A549 (cell line): ENCODE results near the gene STARD13. TPM values are rescaled to one million over a fixed set of nuclear protein-coding genes. Genes with fewer than 3 reads are reported as not detected.

Experiments
- ATAC-seq, 2 experiments: fragments of 200-7000 bp in 1 of 2; fragments of >200 bp in 1 of 2; cut with Nextera tagmentation in 1 of 2; cut with Tn5 transposase in 1 of 2; 3 replicates each; pipeline versions ENCODE4 v1.8.0 to v1.9.1; 2018 to 2020; ENCODE audit warnings: mild to moderate bottlenecking in 1 of 2, moderate library complexity in 1 of 2
- CTCF ChIA-PET: fragments of 300-600 bp; sonication (Branson Sonifier 250); formaldehyde crosslinking; extraction: SDS; loops from one replicate; lab custom pipeline; 2021; ENCODE audit warnings: antibody characterized with exemption, inconsistent platforms; lab: Yijun Ruan, JAX
- POLR2A ChIA-PET: fragments of 350-600 bp; formaldehyde crosslinking; extraction: SDS; loops from one replicate; lab custom pipeline; 2021; ENCODE audit warnings: antibody characterized with exemption, inconsistent platforms; lab: Yijun Ruan, JAX
- DNase-seq, 2 experiments: peaks; one replicate each; pipeline versions ENCODE4 v3.0.0 to v3.0.0-alpha.2; 2011 to 2016; ENCODE audit warnings: low read depth in 1 of 2, low spot score in 1 of 2
- FAIRE-seq: peaks from 2 replicates; lab custom pipeline; 2011; peaks lifted over from hg19 to GRCh38; lab: Jason Lieb, UNC
- H3K27ac ChIP-seq, 2 experiments: fragments of >200 bp; sonication (Bioruptor Twin); formaldehyde crosslinking; 3 replicates each; pipeline ENCODE4 v1.5.1; 2016 to 2017
- H3K4me1 ChIP-seq: fragments of >200 bp; sonication (Bioruptor Twin); formaldehyde crosslinking; 3 replicates; pipeline ENCODE4 v1.6.1; 2016
- H3K4me2 ChIP-seq: fragments of >200 bp; sonication (Bioruptor Twin); formaldehyde crosslinking; 3 replicates; pipeline ENCODE4 v1.6.1; 2016
- H3K4me3 ChIP-seq: fragments of >200 bp; sonication (Bioruptor Twin); formaldehyde crosslinking; 3 replicates; pipeline ENCODE4 v1.5.1; 2016
- H3K9me3 ChIP-seq: fragments of >200 bp; sonication (Bioruptor Twin); formaldehyde crosslinking; 3 replicates; pipeline ENCODE4 v1.6.1; 2016
- CBX8 ChIP-seq: fragments of 200-600 bp; sonication (generic); IDR thresholded peaks from 2 replicates; pipeline ENCODE4 v1.6.1; 2016
- CHD4 ChIP-seq: fragments of 200-600 bp; sonication (generic); IDR thresholded peaks from 2 replicates; pipeline ENCODE4 v1.6.1; 2016; ENCODE audit warnings: antibody characterized with exemption, mild to moderate bottlenecking, borderline replicate concordance
- FOSB ChIP-seq: fragments of 250-450 bp; sonication (Bioruptor Pico); IDR thresholded peaks from 2 replicates; pipeline ENCODE4 v1.5.0; 2020; ENCODE audit warnings: mild to moderate bottlenecking, moderate library complexity
- GATA3 ChIP-seq: IDR thresholded peaks from 2 replicates; pipeline ENCODE4 v1.6.1; 2012; ENCODE audit warnings: borderline replicate concordance
- HDAC2 ChIP-seq: fragments of 200-600 bp; sonication (generic); IDR thresholded peaks from 2 replicates; pipeline ENCODE4 v1.6.1; 2016
- HEYL ChIP-seq: fragments of 250-450 bp; sonication (Bioruptor Pico); IDR thresholded peaks from 2 replicates; pipeline ENCODE4 v1.8.0; 2021; ENCODE audit warnings: mild to moderate bottlenecking, moderate library complexity
- HOXB13 ChIP-seq: fragments of 250-450 bp; sonication (Bioruptor Pico); IDR thresholded peaks from 2 replicates; pipeline ENCODE4 v1.5.0; 2020; ENCODE audit warnings: low read depth, mild to moderate bottlenecking, moderate library complexity
- JUNB ChIP-seq: fragments of >200 bp; sonication (Bioruptor Twin); formaldehyde crosslinking; IDR thresholded peaks from 2 replicates; pipeline ENCODE4 v1.6.1; 2016
- KDM1A ChIP-seq: fragments of 200-600 bp; sonication (generic); IDR thresholded peaks from 2 replicates; pipeline ENCODE4 v1.6.1; 2016; ENCODE audit warnings: low read depth, mild to moderate bottlenecking
- MAFK ChIP-seq: fragments of 450-650 bp; IDR thresholded peaks from 2 replicates; pipeline ENCODE4 v1.6.1; 2014; ENCODE audit not compliant: partially characterized antibody
- MAZ ChIP-seq: fragments of 150-350 bp; IDR thresholded peaks from 2 replicates; pipeline ENCODE4 v1.6.1; 2014; ENCODE audit warnings: antibody characterized with exemption, low read depth, low read length, borderline replicate concordance
- NR3C1 ChIP-seq: fragments of >200 bp; sonication (Bioruptor Twin); formaldehyde crosslinking; IDR thresholded peaks from 3 replicates; pipeline ENCODE4 v1.6.1; 2017
- PHF8 ChIP-seq: fragments of 200-600 bp; sonication (generic); IDR thresholded peaks from 2 replicates; pipeline ENCODE4 v1.6.1; 2016; ENCODE audit warnings: low read depth, mild to moderate bottlenecking, antibody characterized with exemption, moderate library complexity, borderline replicate concordance
- POLR2AphosphoS2 ChIP-seq: conservative IDR thresholded peaks from 2 replicates; pipeline ENCODE4 v1.6.1; 2012; ENCODE audit warnings: low read length, improper control_type of control experiment, inconsistent platforms
- RAD21 ChIP-seq, 2 experiments: fragments of >200 bp in 1 of 2; sonication (Bioruptor Twin) in 1 of 2; formaldehyde crosslinking in 1 of 2; IDR thresholded peaks in 1 of 2; conservative IDR thresholded peaks in 1 of 2; 2 replicates in 1 of 2; 3 replicates in 1 of 2; pipeline ENCODE4 v1.6.1; 2012 to 2018; ENCODE audit warnings: inconsistent platforms in 1 of 2
- RCOR1 ChIP-seq: fragments of 150-350 bp; IDR thresholded peaks from 2 replicates; pipeline ENCODE4 v1.6.1; 2014; ENCODE audit warnings: antibody characterized with exemption, low read length, low read depth
- SREBF2 ChIP-seq: fragments of 450-650 bp; IDR thresholded peaks from 2 replicates; pipeline ENCODE4 v1.6.1; 2014; ENCODE audit warnings: mild to moderate bottlenecking, moderate library complexity
- ZNF302 ChIP-seq: fragments of 250-450 bp; sonication (Bioruptor Pico); IDR thresholded peaks from 2 replicates; pipeline ENCODE4 v1.9.0; 2021; ENCODE audit warnings: inconsistent platforms, mild to moderate bottlenecking, moderate library complexity
- ZSCAN20 ChIP-seq: fragments of 250-450 bp; sonication (Bioruptor Pico); IDR thresholded peaks from 2 replicates; pipeline ENCODE4 v1.8.0; 2022; ENCODE audit warnings: mild to moderate bottlenecking, moderate library complexity
- WGBS: methylation state at CpG from one replicate; pipeline ENCODE4 v1.1.6; 2017; ENCODE audit errors: missing lambda C conversion rate; 5-methylcytosine and 5-hydroxymethylcytosine counted together
- polyA plus RNA-seq, 4 experiments: library from polyadenylated mRNA; depleted of rRNA in 3 of 4; stranded (reverse); fragments of >200 nt; fragmentation: RNase III in 1 of 4; extraction: RNeasy Plus Mini Kit Qiagen cat#74134 plus additional on column Dnase treatment in 1 of 4; gene quantifications; 2 replicates in 3 of 4; 3 replicates in 1 of 4; pipeline ENCODE4 v1.2.3, GENCODE V29; 2011 to 2017
- TF ChIP-seq, protein P1 (sequence below): fragments of >200 bp; sonication (Bioruptor Twin); formaldehyde crosslinking; IDR thresholded peaks from 3 replicates; pipeline ENCODE4 v1.5.1; 2016
- TF ChIP-seq, protein P2 (sequence below): IDR thresholded peaks from 2 replicates; pipeline ENCODE4 v1.6.1; 2012; ENCODE audit warnings: low read depth, borderline replicate concordance
- TF ChIP-seq, protein P3 (sequence below): fragments of 250-450 bp; sonication (Bioruptor Pico); IDR thresholded peaks from 2 replicates; pipeline ENCODE4 v1.5.0; 2021; ENCODE audit warnings: mild to moderate bottlenecking, moderate library complexity, borderline replicate concordance
- TF ChIP-seq, protein P4 (sequence below): fragments of 250-450 bp; sonication (Bioruptor Pico); IDR thresholded peaks from 2 replicates; pipeline ENCODE4 v1.5.0; 2020; ENCODE audit warnings: low read depth, mild to moderate bottlenecking, moderate library complexity
- TF ChIP-seq, protein P5 (sequence below): IDR thresholded peaks from 2 replicates; pipeline ENCODE4 v1.6.1; 2012
- TF ChIP-seq, protein P6 (sequence below): fragments of 150-350 bp; IDR thresholded peaks from 2 replicates; pipeline ENCODE4 v1.6.1; 2014; ENCODE audit warnings: low read depth, mild to moderate bottlenecking, low read length
- TF ChIP-seq, protein P7 (sequence below): fragments of 450-650 bp; IDR thresholded peaks from 2 replicates; pipeline ENCODE4 v1.6.1; 2014; ENCODE audit warnings: antibody characterized with exemption
- TF ChIP-seq, protein P8 (sequence below): IDR thresholded peaks from 2 replicates; pipeline ENCODE4 v1.6.1; 2012

The STARD13 gene
- polyA plus RNA-seq, 2 of the 4 experiments (the other 2 are of a cell fraction), result 2.4 to 2.8 TPM

DNA sequence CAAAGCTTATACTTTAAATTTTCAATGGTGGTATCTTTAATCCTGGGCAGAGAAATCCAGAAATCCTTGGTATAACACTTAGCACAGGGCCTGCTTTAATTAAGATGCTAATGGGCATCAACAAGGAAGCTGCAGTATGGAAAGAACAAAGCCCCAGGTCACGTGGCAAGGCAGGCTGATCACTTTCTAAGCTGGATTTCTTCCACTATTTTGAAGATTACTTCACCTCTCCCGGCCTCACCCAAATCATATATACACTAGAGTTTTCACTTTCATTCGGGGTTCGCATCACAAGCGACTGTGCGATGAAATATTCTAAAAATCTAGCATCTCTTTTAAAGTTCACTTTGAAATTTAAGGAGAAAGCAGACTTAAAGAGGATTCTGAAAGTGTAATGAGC lies 71.8 kb downstream of the STARD13 start:
- no peak overlapping the region for H3K27ac ChIP-seq
- ATAC-seq (no peak), FAIRE-seq (no peak), DNase-seq (no peak)
- no peak overlapping the region for H3K4me3 ChIP-seq
- POLR2A ChIA-PET, result no interaction called here
- peaks cover 13% of the 10 kb centered on the region; the same call in 1 of the 3 replicates for H3K4me1 ChIP-seq
- H3K4me2 ChIP-seq, result no peak overlapping the region
- CTCF ChIA-PET, result no interaction called here
- no peaks in the 10 kb centered on the region for H3K9me3 ChIP-seq
- TF ChIP-seq KDM1A (no peak), POLR2AphosphoS2 (no peak), HDAC2 (no peak), NR3C1 (no peak), MAFK (no peak), ZNF302 (CRISPR knock-in tag) (no peak), CHD4 (no peak), CBX8 (no peak), JUNB (no peak)
- TF ChIP-seq, protein P1, sequence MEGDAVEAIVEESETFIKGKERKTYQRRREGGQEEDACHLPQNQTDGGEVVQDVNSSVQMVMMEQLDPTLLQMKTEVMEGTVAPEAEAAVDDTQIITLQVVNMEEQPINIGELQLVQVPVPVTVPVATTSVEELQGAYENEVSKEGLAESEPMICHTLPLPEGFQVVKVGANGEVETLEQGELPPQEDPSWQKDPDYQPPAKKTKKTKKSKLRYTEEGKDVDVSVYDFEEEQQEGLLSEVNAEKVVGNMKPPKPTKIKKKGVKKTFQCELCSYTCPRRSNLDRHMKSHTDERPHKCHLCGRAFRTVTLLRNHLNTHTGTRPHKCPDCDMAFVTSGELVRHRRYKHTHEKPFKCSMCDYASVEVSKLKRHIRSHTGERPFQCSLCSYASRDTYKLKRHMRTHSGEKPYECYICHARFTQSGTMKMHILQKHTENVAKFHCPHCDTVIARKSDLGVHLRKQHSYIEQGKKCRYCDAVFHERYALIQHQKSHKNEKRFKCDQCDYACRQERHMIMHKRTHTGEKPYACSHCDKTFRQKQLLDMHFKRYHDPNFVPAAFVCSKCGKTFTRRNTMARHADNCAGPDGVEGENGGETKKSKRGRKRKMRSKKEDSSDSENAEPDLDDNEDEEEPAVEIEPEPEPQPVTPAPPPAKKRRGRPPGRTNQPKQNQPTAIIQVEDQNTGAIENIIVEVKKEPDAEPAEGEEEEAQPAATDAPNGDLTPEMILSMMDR, result no peak
- TF ChIP-seq, protein P2, sequence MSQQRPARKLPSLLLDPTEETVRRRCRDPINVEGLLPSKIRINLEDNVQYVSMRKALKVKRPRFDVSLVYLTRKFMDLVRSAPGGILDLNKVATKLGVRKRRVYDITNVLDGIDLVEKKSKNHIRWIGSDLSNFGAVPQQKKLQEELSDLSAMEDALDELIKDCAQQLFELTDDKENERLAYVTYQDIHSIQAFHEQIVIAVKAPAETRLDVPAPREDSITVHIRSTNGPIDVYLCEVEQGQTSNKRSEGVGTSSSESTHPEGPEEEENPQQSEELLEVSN, result no peak
- TF ChIP-seq, protein P3, sequence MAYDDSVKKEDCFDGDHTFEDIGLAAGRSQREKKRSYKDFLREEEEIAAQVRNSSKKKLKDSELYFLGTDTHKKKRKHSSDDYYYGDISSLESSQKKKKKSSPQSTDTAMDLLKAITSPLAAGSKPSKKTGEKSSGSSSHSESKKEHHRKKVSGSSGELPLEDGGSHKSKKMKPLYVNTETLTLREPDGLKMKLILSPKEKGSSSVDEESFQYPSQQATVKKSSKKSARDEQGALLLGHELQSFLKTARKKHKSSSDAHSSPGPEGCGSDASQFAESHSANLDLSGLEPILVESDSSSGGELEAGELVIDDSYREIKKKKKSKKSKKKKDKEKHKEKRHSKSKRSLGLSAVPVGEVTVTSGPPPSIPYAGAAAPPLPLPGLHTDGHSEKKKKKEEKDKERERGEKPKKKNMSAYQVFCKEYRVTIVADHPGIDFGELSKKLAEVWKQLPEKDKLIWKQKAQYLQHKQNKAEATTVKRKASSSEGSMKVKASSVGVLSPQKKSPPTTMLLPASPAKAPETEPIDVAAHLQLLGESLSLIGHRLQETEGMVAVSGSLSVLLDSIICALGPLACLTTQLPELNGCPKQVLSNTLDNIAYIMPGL (CRISPR knock-in tag), result no peak
- WGBS, result 86% methylated on average over 6 of the region's 6 CpGs

DNA sequence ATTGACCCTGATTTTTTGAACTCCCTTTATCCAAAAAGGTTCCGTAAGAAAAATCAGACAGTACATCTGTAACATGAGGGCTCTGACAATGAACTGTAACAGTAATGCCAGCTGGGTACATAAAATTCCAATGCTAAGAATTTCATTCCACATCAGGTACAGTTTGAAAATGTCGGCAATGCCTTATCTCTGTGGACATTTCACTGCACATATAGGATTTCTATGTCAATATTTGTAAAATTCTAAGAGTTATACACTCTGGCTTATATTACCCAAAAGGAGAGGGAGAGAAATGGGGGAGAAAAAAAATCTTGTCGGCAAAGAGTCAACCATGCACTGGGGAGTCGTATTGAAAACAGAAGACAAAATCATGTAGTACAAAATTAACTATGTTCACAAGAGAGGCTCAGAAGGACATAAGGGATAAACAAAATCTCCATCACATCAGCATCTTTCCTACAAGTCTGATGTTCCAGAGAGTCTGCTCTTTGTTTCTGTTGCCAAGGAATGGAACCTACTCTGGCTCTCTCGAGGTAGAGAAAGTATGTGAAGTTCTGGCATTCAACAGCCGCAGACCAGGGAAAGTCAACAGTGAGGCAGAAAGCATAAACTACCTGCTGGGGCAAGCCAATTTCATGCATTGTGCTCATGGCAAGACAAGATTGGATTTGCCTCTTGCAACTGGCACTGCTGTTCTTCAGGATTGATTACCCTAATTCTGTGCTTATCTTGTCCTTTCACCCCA lies 72.4 kb downstream of the STARD13 start:
- Histone ChIP-seq H3K4me2 (no peak overlapping the region), H3K4me3 (no peak overlapping the region), H3K4me1 (peaks cover 7% of the 10 kb centered on the region; the same call in 1 of the 3 replicates), H3K9me3 (no peaks in the 10 kb centered on the region), H3K27ac (no peak overlapping the region)
- POLR2A ChIA-PET, result no interaction called here
- ATAC-seq (no peak), FAIRE-seq (no peak), DNase-seq (no peak)
- 73% methylated on average over 6 of the region's 6 CpGs for WGBS
- CTCF ChIA-PET, result no interaction called here
- TF ChIP-seq FOSB (CRISPR knock-in tag) (no peak), PHF8 (no peak), SREBF2 (no peak), HEYL (CRISPR knock-in tag) (no peak), RAD21 (conservative IDR thresholded peaks at IDR 0.05 in 1 of 2, IDR thresholded peaks at IDR 0.05 in 1 of 2) (no peak), GATA3 (no peak), HOXB13 (CRISPR knock-in tag) (no peak), ZSCAN20 (CRISPR knock-in tag) (no peak), RCOR1 (no peak), CHD4 (no peak), MAZ (no peak)
- TF ChIP-seq, protein P4, sequence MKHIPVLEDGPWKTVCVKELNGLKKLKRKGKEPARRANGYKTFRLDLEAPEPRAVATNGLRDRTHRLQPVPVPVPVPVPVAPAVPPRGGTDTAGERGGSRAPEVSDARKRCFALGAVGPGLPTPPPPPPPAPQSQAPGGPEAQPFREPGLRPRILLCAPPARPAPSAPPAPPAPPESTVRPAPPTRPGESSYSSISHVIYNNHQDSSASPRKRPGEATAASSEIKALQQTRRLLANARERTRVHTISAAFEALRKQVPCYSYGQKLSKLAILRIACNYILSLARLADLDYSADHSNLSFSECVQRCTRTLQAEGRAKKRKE (CRISPR knock-in tag), result no peak
- TF ChIP-seq, protein P5, sequence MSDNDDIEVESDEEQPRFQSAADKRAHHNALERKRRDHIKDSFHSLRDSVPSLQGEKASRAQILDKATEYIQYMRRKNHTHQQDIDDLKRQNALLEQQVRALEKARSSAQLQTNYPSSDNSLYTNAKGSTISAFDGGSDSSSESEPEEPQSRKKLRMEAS, result no peak
- TF ChIP-seq, protein P6, sequence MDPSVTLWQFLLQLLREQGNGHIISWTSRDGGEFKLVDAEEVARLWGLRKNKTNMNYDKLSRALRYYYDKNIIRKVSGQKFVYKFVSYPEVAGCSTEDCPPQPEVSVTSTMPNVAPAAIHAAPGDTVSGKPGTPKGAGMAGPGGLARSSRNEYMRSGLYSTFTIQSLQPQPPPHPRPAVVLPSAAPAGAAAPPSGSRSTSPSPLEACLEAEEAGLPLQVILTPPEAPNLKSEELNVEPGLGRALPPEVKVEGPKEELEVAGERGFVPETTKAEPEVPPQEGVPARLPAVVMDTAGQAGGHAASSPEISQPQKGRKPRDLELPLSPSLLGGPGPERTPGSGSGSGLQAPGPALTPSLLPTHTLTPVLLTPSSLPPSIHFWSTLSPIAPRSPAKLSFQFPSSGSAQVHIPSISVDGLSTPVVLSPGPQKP, result no peak
- TF ChIP-seq, protein P7, sequence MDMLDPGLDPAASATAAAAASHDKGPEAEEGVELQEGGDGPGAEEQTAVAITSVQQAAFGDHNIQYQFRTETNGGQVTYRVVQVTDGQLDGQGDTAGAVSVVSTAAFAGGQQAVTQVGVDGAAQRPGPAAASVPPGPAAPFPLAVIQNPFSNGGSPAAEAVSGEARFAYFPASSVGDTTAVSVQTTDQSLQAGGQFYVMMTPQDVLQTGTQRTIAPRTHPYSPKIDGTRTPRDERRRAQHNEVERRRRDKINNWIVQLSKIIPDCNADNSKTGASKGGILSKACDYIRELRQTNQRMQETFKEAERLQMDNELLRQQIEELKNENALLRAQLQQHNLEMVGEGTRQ, result no peak
- TF ChIP-seq, protein P8, sequence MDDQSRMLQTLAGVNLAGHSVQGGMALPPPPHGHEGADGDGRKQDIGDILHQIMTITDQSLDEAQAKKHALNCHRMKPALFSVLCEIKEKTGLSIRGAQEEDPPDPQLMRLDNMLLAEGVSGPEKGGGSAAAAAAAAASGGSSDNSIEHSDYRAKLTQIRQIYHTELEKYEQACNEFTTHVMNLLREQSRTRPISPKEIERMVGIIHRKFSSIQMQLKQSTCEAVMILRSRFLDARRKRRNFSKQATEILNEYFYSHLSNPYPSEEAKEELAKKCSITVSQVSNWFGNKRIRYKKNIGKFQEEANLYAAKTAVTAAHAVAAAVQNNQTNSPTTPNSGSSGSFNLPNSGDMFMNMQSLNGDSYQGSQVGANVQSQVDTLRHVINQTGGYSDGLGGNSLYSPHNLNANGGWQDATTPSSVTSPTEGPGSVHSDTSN, result no peak
